NT2/D1 (cell line): ENCODE data around the gene C10orf67.

ENCODE experiments used
- DNase-seq: peaks from one replicate; pipeline ENCODE4 v3.0.0-alpha.2; 2011; ENCODE audit warnings: low read depth, low spot score
- H3K27me3 ChIP-seq: 2 replicates; pipeline ENCODE4 v1.6.0; 2011; ENCODE audit warnings: mild to moderate bottlenecking; ENCODE audit not compliant: insufficient read length, insufficient read depth
- H3K36me3 ChIP-seq: 2 replicates; pipeline ENCODE4 v1.6.1; 2011; ENCODE audit warnings: mild to moderate bottlenecking, low read length, mixed read lengths; ENCODE audit not compliant: insufficient read depth, insufficient read length
- H3K4me1 ChIP-seq: 2 replicates; pipeline ENCODE4 v1.5.1; 2011; ENCODE audit not compliant: insufficient read depth, insufficient read length
- H3K4me3 ChIP-seq: 2 replicates; pipeline ENCODE4 v1.5.1; 2011; ENCODE audit warnings: low read depth; ENCODE audit not compliant: insufficient read length
- H3K9ac ChIP-seq: 2 replicates; pipeline ENCODE4 v1.6.0; 2011; ENCODE audit warnings: low read depth; ENCODE audit not compliant: insufficient read length
- H3K9me3 ChIP-seq: 2 replicates; pipeline ENCODE4 v1.5.1; 2011; ENCODE audit warnings: mild to moderate bottlenecking, low read length; ENCODE audit not compliant: insufficient read depth
- SUZ12 ChIP-seq: IDR thresholded peaks from 2 replicates; pipeline ENCODE4 v1.6.1; 2011; ENCODE audit not compliant: insufficient read length, insufficient read depth; ENCODE audit errors: extremely low read depth
- YY1 ChIP-seq: IDR thresholded peaks from 2 replicates; pipeline ENCODE4 v1.6.1; 2011; ENCODE audit not compliant: insufficient read length, insufficient read depth
- ZNF274 ChIP-seq: IDR thresholded peaks from 2 replicates; pipeline ENCODE4 v1.6.1; 2011; ENCODE audit warnings: mild to moderate bottlenecking, low read depth, low read length

C10orf67 gene

DNA sequence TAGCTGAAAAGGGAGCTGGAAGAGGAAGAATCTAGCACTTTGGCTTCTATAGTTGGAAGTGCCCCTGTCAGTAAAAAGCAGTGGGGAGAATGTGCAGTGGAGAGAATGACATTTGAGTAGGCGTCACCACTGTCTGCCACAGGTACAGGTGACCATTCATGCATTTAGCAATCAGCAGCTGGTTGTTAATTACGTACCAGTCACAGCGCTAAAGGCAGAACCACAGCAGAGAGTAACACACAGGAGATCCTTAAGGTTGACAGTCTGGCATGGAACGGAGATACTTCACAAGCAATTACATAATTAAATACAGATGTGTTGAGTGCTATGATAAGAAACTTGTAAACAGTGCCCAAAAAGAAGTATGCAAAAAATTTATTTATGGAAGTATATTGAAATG lies 24.8 kb downstream of the C10orf67 start:
- peaks cover 2% of the 10 kb centered on the region for H3K4me1 ChIP-seq
- H3K27me3 ChIP-seq: no peaks in the 10 kb centered on the region
- no peaks in the 10 kb centered on the region for H3K36me3 ChIP-seq
- H3K4me3 ChIP-seq: no peak overlapping the region
- TF ChIP-seq YY1 (no peak), ZNF274 (no peak), SUZ12 (no peak)
- H3K9me3 ChIP-seq: peaks cover 17% of the 10 kb centered on the region; the same call in 1 of the 2 replicates
- no peak overlapping the region for H3K9ac ChIP-seq
- DNase-seq: no peak

DNA sequence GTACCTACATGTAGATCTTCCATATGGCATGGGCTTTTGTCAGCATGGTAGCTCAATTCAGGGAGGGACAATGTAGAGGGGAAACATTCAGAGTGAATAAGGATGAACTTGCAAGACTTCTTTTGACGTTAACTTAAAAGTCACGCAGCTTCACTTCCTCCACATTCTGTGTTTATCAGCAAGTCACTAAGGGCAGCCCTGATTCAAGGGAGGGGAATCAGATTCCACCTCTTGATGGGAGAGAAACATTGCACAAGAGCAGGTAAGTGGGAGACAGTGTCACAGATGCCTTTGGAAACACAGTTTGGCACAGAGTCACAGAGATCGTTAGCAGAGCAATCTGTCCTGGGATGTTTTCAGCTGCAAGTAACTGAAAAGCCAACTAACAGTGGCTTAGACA lies 26.2 kb downstream of the C10orf67 start:
- Histone ChIP-seq H3K27me3 (no peaks in the 10 kb centered on the region), H3K36me3 (no peaks in the 10 kb centered on the region), H3K4me3 (no peak overlapping the region), H3K9ac (no peak overlapping the region), H3K4me1 (peaks cover 2% of the 10 kb centered on the region), H3K9me3 (peaks cover 17% of the 10 kb centered on the region; the same call in 1 of the 2 replicates)
- TF ChIP-seq SUZ12: no peak
- TF ChIP-seq YY1: no peak
- no peak for TF ChIP-seq ZNF274
- no peak for DNase-seq

- Histone ChIP-seq H3K9me3 (peaks cover 17% of the 10 kb centered on the region; the same call in 1 of the 2 replicates), H3K4me1 (peaks cover 2% of the 10 kb centered on the region), H3K9ac (no peak overlapping the region), H3K36me3 (no peaks in the 10 kb centered on the region), H3K27me3 (no peaks in the 10 kb centered on the region), H3K4me3 (no peak overlapping the region)
- TF ChIP-seq YY1: no peak
- no peak for TF ChIP-seq SUZ12
- no peak for TF ChIP-seq ZNF274
- no peak for DNase-seq
Measured at GRCh38 chr10:23317416-23317815, 27.2 kb downstream of the C10orf67 start.

- Histone ChIP-seq H3K9me3 (peaks cover 17% of the 10 kb centered on the region; the same call in 1 of the 2 replicates), H3K36me3 (no peaks in the 10 kb centered on the region), H3K4me3 (no peak overlapping the region), H3K4me1 (peaks cover 2% of the 10 kb centered on the region), H3K9ac (no peak overlapping the region), H3K27me3 (no peaks in the 10 kb centered on the region)
- DNase-seq: no peak
- no peak for TF ChIP-seq ZNF274
- no peak for TF ChIP-seq YY1
- TF ChIP-seq SUZ12: no peak
Measured at GRCh38 chr10:23316406-23316805, 28.2 kb downstream of the C10orf67 start.

GRCh38 chr10:23315966-23316365 lies 28.6 kb downstream of the C10orf67 start:
- H3K9ac ChIP-seq: no peak overlapping the region
- H3K27me3 ChIP-seq: no peaks in the 10 kb centered on the region
- TF ChIP-seq SUZ12: no peak
- TF ChIP-seq ZNF274: no peak
- TF ChIP-seq YY1: no peak
- no peaks in the 10 kb centered on the region for H3K36me3 ChIP-seq
- DNase-seq: no peak
- H3K4me3 ChIP-seq: no peak overlapping the region
- peaks cover 2% of the 10 kb centered on the region for H3K4me1 ChIP-seq
- peaks cover 17% of the 10 kb centered on the region; the same call in 1 of the 2 replicates for H3K9me3 ChIP-seq

DNA sequence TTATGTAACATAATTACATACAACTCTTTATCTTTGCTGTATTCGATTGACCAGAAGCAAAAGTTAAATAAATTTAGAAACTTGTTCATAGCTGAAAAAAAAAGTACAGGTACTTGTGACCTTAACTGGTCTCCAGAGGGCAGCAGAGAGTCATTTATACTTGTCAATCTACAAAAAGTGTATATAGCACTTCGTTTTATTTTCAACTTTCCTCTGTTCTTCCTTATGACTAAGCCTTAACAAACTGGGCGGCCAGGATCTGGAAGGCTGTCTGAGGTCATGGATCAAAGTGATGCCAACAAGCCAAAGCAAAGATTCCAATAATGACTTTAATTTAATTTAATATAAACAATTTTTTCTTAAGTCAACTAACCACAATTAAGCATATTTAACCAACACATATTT lies 29.8 kb downstream of the C10orf67 start:
- no peak overlapping the region for H3K4me3 ChIP-seq
- peak; percentile 46 for DNase-seq
- peaks cover 2% of the 10 kb centered on the region for H3K4me1 ChIP-seq

GRCh38 chr10:23311034-23311433 lies 33.6 kb downstream of the C10orf67 start:
- H3K27me3 ChIP-seq: no peaks in the 10 kb centered on the region
- no peak overlapping the region for H3K4me3 ChIP-seq
- no peaks in the 10 kb centered on the region for H3K4me1 ChIP-seq
- no peak for TF ChIP-seq ZNF274
- no peak for TF ChIP-seq YY1
- no peak for TF ChIP-seq SUZ12
- DNase-seq: no peak
- peaks cover 3% of the 10 kb centered on the region; the same call in 1 of the 2 replicates for H3K9me3 ChIP-seq
- no peak overlapping the region for H3K9ac ChIP-seq
- H3K36me3 ChIP-seq: no peaks in the 10 kb centered on the region

More for the DNA sequence above, 29.8 kb downstream of the C10orf67 start:
- Histone ChIP-seq H3K27me3 (no peaks in the 10 kb centered on the region), H3K9me3 (peaks cover 17% of the 10 kb centered on the region; the same call in 1 of the 2 replicates), H3K9ac (no peak overlapping the region), H3K36me3 (no peaks in the 10 kb centered on the region)
- TF ChIP-seq ZNF274 (no peak), YY1 (no peak), SUZ12 (no peak)
